H1 (cell line): ENCODE results near the gene NIM1K. TPM values are rescaled to one million over a fixed set of nuclear protein-coding genes. Genes with fewer than 3 reads are reported as not detected.

Source experiments
- CHD7 ChIP-seq: fragments of 300-600 bp; sonication (generic); IDR thresholded peaks from 2 replicates; pipeline ENCODE4 v1.7.1; 2012; ENCODE audit warnings: low read length, moderate library complexity, mild to moderate bottlenecking, inconsistent platforms; ENCODE audit not compliant: insufficient replicate concordance
- CREB1 ChIP-seq: IDR thresholded peaks from 2 replicates; pipeline ENCODE4 v1.6.1; 2012; ENCODE audit warnings: inconsistent platforms
- FOSL1 ChIP-seq: IDR thresholded peaks from 2 replicates; pipeline ENCODE4 v1.6.1; 2011; ENCODE audit warnings: mild to moderate bottlenecking, low read depth, low read length, moderate library complexity; ENCODE audit not compliant: insufficient read depth
- RBBP5 ChIP-seq: IDR thresholded peaks from 2 replicates; pipeline ENCODE4 v1.7.1; 2012; ENCODE audit warnings: low read depth, mild to moderate bottlenecking, inconsistent platforms, low read length, moderate library complexity, borderline replicate concordance
- RNF2 ChIP-seq: fragments of 200-900, 300-1000 bp; sonication (generic); IDR thresholded peaks from 2 replicates; pipeline ENCODE4 v1.7.1; 2016; ENCODE audit warnings: borderline replicate concordance, low read depth, mild to moderate bottlenecking, antibody characterized with exemption, low read length; ENCODE audit not compliant: poor library complexity, severe bottlenecking; ENCODE audit errors: missing control alignments
- TAF7 ChIP-seq: optimal IDR thresholded peaks from 2 replicates; pipeline ENCODE3; 2011; ENCODE audit warnings: low read depth, mild to moderate bottlenecking, inconsistent platforms, low read length, moderate library complexity, borderline replicate concordance
- polyA plus RNA-seq, 7 experiments: library from polyadenylated mRNA; depleted of rRNA in 3 of 7; stranded (reverse) in 5 of 7; unstranded in 2 of 7; fragments of >200 nt in 5 of 7; fragments of 200-250 nt in 2 of 7; gene quantifications; 1 replicate in 5 of 7; 2 replicates in 1 of 7; 4 replicates in 1 of 7; pipeline versions ENCODE4 v1.2.1 to v1.2.3, GENCODE V29; 2011 to 2013; ENCODE audit warnings: missing spikeins in 2 of 7, mixed read lengths in 2 of 7
- total RNA-seq: library from RNA; stranded (reverse); fragmentation: NEBNext Ultra II Directional; extraction: Animal tissue kit (Norgen Biotek cat#: 25700); gene quantifications from 2 replicates; pipeline ENCODE4 v1.2.1, GENCODE V29; 2021

NIM1K gene
- total and polyA plus RNA-seq, 2 of the 8 experiments (the other 6 are each of a cell fraction or from before 2014, with no cell fraction given), result not detected

- TF ChIP-seq CHD7 (no peak), CREB1 (no peak), TAF7 (no peak), RBBP5 (no peak), FOSL1 (no peak), RNF2 (no peak)
These were observed 17.0 kb downstream of the NIM1K start (continued) for GRCh38 chr5:43209060-43209459.
